Stomach (tissue), 4 donors: ENCODE results near the gene ANKRD33.

Experiments
- CTCF ChIP-seq, 7 experiments: fragments of 450-650 bp in 4 of 7; fragments of 200-600 bp in 3 of 7; sonication (generic) in 3 of 7; IDR thresholded peaks; one replicate each; pipeline ENCODE4 v1.5.1; 2016 to 2019; ENCODE audit warnings: antibody characterized with exemption in 7 of 7, control low read depth in 2 of 7, mild to moderate bottlenecking in 1 of 7
- POLR2AphosphoS5 ChIP-seq, 3 donors: sonication (generic); formaldehyde crosslinking; IDR thresholded peaks; one replicate each; pipeline ENCODE4 v1.6.1; 2016; ENCODE audit warnings: antibody characterized with exemption in 3 of 3

DNA sequence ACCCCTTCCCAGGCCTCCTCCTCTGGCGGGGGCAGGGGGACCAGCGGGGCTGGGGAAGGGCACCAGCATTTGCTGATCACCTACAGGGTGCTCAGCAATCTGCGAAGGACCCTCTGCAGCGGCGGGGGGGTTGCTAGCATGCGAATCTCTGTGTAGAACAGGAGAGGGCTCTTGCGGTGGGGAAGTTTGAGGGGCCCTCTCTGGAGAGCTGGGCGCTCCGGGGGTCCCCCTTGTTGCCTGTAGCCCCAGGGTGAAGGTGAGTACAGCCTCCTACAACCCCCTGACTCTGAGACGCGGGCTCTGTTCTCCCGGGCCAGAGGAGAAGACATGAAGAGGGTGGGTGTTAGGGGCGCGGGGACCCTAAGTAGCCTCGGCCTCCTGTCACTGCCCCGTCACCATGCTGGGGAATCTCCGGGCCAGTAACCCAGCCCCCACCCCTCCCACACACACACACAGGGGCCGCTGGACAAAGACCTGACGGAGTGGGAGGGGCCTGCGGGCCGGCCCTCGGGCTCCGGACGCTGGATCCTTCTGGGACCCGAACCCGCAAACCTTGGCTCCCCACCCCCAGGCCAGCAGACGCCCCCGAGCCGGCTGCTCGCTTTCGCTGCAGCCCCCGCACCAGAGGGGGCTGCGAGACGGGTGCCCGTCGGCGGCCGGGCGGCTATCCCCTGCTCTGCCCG lies 40.1 kb upstream of the ANKRD33 start:
- no peak for TF ChIP-seq CTCF (IDR thresholded peaks at IDR 0.05)
- no peak for TF ChIP-seq POLR2AphosphoS5 (IDR thresholded peaks at IDR 0.05)
